ENCODE results near the gene HSPG2. TPM values are rescaled to one million over a fixed set of nuclear protein-coding genes. Genes with fewer than 3 reads are reported as not detected.
"Not testable (repeated sequence)": the region's sequence is repeated elsewhere in the genome, so short reads cannot be mapped to it uniquely, and the experiment has no call there.

HSPG2 gene
- polyA plus RNA-seq, 1 donor = 350 TPM

DNA sequence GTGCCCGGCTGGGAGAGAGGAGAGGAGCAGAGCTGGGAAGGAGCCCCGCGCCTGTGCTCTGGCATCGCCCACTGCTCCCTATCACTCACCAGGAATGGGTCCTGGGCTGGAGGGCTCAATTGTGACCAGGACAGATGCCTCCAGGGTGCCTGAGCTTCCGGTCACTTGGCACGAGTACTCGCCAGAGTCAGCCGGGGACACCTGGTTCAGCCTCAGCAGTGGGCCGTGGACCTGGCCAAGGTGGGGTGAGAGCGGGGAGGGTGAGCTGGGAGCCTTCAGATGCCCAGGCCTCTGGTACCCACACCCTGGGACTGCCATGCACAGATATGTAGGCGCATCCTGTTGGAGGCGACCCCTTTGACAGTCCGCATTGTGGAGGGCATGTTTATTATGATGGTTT is 93.9 kb downstream of the HSPG2 start:
- DNase-seq = no peak

DNA sequence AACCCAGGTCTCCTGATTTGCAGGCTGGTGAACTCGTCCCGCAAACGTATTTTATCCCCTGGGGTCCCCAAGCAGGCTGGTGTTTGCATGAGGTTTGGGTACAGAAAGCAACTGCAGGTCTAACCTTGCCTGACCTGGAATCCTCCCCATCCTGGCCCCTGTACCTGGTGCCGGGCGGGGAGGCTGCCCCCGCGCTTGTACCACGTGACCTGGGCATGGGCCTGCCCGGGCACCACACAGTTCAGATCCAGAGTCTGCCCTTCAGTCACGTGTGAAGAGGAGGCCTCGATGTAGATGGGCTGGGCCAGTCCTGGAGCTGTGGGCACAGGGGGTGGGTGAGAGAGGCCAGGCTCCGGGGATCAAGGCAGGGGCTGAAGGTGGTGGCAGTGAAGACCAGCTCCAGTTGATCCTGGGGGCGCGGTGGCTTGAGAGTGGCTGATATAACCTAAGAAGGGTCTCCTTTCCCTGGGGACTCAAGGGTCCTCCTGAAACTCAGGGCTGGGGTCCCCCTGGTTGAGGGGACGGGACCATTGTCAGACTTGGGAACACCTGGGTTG is 94.4 kb downstream of the HSPG2 start:
- DNase-seq = no peak

DNA sequence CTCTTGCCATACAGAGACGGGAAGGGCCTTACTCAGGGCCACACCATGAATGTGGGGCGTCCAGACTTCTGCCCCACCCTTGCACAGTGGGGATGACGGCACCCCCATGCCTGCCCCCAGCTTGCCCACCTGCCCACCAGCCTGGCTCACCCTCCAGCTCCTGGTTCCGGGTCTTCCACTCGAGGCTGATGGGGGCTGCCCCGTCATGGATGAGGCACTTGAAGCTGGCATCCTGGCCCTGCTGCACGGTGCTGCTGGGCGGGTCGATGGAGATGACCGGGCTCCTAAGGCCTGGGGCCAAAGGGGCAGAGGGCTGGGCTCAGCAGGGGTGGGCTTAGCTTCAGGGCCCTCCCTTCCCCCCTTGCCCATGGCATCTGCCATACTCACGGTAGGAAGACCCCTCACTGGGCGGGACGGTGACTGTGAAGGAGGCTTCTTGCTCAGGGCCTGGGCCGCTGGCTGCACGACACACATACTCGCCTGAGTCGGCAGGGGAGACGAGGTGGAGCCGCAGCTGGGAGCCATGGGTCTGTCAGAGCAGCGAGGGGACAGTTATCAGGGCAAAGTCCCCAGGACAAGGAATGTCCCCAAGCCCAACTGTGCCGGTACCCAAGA is 95.2 kb downstream of the HSPG2 start:
- no peak for DNase-seq

DNA sequence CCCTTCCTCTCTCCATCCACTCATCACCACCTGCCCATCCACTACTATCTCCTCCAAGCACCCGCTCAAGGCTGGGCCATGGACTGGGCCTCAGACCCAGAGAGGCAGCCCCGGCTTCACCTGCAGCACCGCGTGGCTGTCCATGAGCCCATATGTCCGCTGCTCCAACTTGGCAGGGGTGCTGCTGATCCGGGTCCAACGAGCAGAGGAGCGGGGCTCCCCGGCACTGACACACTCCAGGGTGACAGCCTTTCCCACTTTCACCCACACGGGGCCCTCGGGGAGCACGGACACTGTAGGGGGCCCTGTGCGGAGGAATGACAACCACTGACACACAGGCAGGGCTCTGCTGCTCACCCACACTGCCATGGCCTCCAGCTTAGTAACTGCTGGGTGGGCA is 96.1 kb downstream of the HSPG2 start:
- no peak for DNase-seq

DNA sequence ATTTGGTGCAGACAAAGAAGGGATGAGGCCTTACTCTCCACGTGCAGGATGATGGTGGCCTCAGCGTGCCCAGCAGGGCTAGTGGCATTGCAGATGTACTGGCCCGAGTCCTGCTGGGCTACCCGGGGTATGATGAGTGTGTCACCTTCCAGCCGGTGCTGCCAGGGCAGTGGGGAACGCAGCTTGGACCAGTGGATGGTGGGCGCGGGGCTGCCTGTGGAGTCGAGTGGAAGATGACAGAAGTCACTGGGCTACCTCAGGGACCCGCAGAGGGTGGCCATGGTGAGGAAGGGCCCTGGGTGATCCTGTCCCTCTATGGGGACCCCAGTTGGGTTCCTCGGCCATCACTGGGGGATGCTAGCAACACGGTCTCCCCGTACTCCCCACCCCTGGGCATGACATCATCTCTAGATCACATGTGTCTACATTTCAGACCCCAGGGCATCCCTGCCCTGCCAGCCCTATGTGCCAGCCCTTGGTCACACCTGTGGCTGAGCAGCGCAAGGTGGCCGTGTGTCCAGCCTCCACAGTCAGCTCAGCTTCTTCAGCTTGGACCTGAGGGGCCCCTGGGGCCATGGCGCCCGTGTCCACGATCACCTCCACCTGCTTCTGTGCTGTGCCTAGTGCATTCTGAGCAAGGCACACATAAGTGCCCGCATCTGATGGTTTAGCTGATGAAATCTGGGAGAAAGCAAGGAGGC is 97.6 kb downstream of the HSPG2 start:
- DNase-seq = no peak

DNA sequence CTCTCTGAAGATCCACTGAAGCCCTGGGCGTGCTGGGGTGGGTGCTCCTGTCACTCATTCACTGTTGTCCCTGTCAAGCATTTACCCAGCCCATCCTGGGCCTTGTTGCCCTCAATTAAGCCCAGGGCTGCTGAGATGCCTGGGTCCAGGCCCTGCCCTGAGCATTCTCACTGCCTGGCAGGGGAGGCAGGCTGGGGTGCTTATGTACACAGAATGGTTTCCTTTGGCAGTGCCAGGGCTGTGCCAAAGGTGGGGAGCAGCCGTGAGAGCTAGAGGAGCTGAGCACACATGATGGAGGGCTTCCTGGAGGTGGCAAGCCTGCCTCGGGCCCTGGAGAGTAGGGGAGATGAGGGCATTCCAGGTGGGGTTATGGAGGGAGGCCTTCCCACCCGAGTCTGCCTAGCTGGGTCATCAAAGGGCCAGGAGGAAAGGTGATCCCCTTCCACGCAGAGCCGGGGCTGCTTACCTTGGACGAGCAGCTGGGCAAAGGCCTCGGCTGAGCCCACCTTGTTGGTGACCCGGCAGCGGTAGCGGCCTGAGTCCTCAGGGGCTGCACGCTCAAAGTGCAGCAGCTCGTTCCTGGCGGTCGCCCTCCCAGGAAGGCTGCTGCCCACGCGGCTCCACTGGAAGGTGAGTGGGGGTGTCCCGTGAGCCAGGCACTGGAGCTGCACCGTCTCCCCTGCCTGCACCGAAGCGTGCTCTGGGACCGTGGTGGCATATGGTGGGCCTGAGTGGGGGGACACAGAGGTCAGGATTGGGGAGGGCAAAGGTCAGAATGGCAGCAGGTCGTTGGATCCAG is 98.6 kb downstream of the HSPG2 start:
- no peak for DNase-seq

DNA sequence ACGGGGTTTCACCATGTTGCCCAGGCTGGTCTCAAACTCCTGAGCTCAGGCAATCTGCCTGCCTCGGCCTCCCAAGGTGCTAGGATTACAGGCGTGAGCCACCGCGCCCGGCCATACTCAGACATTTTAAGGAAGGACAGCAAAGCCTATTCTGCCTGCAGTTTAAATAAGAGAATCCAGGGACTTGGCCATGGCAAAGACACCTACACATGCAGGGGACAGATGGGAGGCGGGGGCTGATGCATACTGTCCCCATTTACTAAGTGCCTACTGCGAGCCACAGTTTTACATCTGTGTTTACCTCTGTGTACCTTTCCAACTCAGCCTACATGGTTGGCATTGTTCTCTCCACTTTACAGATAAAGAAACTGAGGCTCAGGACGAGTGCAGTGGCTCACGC is 99.6 kb downstream of the HSPG2 start:
- DNase-seq = no peak

DNA sequence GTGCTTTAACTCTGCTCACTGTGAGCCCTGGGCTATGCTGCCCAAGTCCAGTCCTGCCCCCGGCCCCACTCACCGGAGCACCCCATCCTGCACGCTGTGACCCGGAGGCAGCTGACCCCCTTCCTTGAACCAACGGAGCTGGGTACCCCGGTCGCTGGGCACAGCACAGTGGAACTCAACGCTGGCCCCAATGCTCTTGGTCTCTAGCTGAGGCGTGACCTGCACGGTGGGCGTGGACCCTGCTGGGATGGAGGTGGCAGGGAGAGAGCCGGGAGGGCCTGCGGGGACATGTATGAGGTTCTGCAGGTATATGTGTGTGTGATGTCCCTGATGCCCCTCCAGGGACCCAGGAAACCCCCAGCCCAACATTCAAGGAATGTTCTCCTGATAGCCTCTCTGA is 100.4 kb downstream of the HSPG2 start:
- DNase-seq = no peak

DNA sequence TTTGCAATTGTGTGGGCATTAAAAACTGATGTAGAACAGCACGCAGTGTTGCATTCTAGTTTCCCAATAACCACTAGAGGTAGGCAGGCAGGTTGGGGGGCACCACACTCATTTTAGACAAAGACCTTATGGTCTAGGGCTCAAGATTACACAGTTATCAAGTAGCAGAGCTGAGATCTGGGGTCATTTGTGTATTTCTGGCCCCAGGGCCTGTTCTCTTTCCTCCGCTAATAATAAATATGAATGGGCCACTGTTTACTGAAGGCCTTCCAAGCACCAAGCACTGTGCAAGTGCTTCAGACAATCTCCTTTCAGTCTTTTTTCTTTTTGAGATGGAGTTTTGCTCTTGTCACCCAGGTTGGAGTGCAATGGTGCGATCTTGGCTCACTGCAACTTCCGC is 101.1 kb downstream of the HSPG2 start:
- DNase-seq = no peak

DNA sequence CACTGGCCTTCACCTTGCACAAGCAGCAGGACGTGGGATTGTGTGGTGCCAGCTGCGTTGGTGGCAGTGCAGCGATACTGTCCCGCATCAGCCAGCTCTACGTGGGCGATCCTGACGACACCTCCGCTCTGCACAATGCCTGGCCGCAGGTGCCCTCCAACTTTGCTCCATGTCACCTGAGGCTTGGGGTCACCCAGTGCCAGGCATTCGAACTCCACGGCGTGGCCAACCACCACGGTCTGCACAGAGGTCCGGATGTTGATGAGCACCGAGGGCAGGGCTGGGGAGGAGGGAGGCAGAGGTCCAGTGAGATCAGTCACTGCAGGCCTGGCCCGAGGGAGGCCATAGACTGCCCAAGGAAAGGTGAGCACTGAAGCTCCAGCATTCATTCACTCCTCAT is 102.4 kb downstream of the HSPG2 start:
- no peak for DNase-seq

DNA sequence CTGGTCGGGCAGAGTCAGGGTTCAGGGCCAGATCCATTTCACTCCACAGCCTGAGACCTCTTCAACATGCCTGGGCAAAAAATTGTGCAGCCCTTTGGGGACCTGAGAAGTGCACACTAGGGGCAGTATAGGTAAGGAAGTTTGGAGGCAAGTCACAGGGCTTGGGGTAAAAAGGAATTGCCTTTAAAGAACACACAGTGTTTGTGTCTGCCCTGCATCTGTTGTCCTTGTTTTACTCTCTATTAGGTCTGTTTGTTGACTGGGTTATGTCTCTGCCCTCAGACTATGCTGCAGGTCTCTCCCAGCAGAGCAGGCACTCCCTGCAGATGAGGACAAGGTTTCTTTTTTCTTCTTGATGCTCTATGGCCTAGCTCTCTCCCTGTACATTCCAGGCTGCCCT is 103.0 kb downstream of the HSPG2 start:
- DNase-seq = no peak

DNA sequence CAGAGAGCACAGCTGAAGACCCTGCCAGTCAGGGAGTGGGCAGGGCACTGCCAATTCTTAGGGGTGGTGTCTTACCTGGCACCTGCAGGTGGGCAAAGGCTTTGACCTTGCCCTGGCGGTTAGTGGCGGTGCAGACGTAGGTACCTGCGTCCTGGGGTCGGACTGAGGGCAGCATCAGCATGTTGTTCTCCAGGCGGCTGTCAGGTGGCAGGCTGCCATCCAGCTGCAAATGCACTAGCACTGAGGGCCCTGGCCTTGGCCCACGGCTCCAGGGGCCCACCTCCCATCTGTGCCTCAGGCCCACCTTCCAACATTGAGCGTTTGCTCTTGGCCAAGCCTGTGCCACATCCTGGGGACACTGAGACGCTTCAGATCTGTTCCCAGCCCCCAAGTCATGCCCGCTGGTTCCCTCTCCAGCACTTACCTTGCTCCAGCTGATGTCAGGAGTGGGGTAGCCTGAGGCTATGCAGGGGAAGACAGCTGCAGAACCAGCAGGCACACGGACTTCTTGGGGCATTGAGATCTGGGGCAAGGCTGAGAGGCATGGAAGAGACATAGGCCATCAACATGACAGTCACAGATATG is 103.6 kb downstream of the HSPG2 start:
- no peak for DNase-seq

DNA sequence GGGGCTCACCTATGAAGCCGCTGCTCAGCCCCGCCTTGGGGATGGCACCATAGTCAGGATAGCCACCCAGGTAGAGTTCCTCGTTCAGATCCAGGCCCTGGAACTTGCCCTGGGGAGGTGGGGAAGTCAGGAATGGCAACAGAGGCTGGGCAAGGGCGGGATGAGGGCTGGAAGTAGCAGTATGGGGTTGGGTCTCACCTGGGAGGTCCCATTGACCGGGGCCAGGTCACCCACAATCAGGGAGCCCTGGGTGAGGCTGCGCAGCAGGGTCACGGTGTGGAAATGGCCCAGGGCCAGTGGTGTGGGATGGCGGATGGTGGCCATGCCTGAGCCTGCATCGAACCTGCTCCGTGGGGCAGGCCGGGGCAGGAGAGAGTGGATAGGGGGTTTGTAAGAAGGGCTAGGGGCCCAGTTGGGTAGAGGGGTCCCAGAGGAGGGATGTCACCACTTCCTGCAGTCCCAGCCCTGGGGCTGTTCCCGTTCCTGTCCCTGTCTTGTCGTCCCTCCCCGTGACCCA is 105.6 kb downstream of the HSPG2 start:
- DNase-seq = no peak

DNA sequence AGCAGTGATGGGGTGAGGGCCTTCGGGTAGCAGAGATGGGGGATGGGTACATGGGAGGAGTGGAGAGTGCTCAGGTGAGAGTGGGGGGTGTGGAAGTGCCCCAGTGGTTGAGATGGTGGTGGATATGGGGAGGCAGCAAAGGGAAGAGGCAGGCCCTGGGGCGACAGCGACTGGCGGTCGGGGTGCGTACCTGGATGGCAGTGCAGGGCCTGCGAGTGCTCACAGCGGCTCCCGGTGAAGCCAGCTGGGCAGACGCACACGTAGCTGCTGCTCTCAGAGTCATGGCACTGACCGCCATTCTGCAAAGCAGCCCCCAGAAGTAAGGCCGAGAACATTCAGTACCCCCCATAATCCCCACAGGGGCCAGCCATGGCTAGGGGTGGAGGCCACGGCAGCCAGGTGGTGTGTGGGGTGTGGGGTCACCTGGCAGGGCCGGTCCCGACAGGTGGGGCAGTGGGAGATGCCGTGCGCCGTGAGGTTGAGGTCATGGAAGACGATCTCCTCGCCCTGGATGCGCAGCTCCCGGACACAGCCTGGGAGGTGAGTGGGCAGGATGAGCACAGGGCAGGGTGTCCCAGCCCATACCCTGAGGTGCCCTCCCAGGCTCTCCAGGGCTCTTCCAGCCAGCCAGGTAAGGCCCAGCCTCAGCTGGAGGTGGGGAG is 106.2 kb downstream of the HSPG2 start:
- DNase-seq = no peak

DNA sequence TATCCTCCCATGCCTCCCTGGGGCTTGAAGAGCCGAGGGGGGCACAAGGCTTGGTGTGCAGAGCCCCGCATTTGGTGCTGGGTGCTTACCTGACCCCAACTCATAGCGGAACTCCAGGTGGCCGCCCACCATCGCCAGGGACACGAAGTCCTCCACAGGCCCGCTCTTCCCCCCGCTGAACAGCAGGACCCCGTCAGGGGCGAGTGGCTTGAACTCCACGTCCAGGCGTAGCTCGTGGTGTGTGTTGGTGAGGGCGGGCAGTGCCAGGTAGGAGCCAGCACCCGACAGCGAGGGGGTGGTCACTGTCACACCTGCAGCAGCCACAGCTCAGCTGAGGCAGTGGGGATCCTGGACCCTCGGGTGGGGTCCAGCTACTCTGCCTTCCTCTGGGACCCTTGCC is 107.8 kb downstream of the HSPG2 start:
- DNase-seq = no peak

DNA sequence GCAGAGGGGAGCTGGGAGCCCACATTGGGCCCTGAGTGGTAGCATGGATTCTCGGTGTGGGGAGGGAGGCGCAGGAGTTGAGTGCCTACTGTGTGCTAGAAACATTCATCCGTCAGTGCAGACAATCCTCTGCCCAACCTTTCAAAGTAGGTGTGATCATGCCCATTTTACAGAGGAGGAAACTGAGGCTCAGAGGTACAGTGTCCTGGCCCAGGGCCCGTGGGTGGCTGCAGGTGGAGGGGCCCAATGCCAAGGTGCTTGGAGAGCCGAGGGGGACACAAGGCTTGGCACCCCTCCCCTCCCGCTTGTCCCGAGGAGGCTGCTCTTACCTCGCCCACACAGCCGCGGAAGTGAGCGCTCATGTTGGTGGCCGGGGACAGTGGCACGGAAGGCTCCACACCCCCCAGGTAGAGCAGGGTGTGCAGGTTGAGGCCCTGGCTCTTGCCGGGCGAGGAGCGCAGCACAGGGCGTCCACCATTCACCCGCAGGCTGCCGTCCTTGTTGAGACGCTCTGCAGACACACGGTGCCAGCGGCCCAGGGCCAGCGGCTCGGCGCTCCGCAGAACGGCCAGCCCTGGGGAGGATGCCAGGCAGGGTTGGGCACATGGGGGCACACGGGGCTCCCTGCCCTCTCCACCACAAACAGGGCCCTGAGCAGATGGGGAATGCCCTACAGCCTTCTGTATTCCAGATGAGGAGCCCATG is 108.5 kb downstream of the HSPG2 start:
- no peak for DNase-seq

DNA sequence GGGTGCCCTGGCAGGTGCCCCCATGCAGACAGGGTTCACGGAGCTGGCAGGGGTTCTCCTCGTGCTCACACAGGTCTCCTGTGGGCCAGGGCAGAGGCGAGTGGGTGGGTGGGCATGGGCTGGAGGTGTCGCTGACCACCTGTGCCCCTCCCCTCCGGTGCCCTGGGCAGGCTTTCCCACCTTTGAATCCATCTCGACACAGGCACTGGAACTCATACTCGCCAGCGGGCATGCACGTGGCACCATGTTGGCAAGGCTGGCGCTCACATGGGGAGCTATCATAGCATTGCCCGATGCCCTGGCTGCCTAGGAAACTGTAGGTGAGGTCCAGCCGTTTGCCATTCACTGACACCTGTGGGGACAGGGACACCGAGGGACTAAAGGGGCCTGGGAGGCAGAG is 109.0 kb downstream of the HSPG2 start:
- no peak for DNase-seq

DNA sequence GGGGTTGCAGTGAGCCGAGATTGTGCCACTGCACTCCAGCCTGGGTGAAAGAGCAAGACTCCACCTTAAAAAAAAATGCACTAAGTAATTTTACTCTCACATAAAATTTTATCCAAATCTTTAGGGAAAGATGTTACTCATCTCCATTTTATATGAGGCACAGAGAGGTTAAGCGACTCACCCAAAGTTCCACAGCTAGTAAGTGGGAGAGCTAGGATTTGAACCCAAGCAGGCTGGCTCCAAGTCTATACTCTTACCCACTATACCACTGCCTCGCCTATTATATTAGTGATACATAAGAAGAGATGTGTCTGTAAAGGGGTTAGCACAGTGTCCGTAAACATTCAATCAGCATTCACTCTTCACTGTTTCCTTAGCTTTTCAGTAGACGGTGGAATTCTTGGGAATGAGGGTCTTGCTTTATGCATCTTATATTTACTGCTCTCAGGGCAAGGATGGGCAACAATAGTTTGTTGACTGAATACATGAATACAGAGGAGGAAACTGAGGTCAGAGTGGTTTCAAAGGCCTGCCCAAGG is 109.9 kb downstream of the HSPG2 start:
- DNase-seq = no peak

DNA sequence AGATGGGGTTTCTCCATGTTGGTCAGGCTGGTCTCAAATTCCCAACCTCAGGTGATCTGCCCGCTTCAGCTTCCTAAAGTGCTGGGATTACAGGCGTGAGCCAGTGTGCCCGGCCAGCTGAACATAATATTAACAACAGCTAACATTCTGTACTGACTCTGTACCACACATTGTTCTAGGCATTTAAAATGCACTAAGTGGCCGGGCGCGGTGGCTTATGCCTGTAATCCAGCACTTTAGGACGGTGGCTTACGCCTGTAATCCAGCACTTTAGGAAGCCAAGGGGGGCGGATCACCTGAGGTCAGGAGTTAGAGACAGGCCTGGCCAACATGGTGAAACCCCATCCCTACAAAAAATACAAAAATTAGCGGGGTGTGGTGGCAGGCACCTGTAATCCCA is 110.4 kb downstream of the HSPG2 start:
- DNase-seq = not testable (repeated sequence)

DNA sequence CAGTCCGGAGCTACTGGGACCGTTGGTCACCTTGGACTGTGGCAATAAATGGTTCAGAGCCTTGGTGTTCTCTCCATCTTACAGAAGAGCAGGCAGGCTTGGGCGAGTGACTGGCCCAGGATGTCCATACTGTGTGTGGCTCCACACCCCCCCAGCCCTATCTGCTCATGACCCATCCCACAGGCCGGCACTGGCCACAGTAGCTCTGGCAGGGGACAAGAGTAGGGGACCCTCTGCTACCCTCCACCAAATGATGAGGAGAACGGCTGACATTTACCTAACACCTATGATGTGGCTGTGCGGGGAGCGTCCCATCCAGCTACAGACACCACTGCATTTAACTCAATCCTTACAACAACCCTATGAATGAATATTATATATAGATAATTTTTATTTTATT is 111.7 kb downstream of the HSPG2 start:
- DNase-seq = no peak

DNA sequence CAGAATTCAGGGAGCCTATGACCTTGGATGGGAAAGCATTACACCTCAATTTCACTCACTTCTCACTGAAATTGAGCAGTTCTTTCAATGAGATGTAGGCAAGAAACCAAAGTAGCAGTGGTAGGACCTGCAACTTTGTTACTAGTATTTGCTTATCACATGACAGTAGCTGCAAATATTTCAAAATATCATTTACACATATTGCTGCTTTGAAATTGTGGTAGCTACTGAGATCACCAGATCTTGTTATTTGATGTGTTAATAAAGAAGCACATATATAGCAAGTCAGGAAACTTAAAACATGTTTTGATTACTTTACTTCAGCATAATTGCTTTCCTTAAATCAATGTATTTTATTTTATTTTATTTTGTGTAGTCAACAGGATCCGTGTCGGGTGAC is 112.2 kb downstream of the HSPG2 start:
- DNase-seq = no peak
